Heart left ventricle (tissue), 13 donors: Measurements from ENCODE around the gene FAM9A.

Source experiments
- POLR2A ChIP-seq, 2 donors: fragments of 450-650 bp; IDR thresholded peaks; one replicate each; pipeline ENCODE4 v1.6.1; 2017; ENCODE audit warnings: antibody characterized with exemption in 2 of 2, mild to moderate bottlenecking in 2 of 2, moderate library complexity in 2 of 2
- TF ChIP-seq, protein P1 (sequence below), 12 donors: fragments of 200-600 bp; sonication (generic) in 4 of 12; IDR thresholded peaks; one replicate each; pipeline versions ENCODE4 v1.5.0 to v1.8.0; 2018 to 2022; ENCODE audit warnings: antibody characterized with exemption in 12 of 12, mild to moderate bottlenecking in 5 of 12
- donor health status: ischemic (EF 13 %, LVEDD 7.1; RV severe dilation, severe dysfunction).
- donor health status: DM: no; HTN: yes; CAD: no.
- donor health status: DM: no; HTN: no; CAD: no.
- donor health status: ischemic (EF 25% LVEDD 6.9; RV normal size, moderate dysfunction).
- donor health status: ischemic (EF 25% LVEDD 5.7; RV mildly dilated, moderate dysfunction).
- donor health status: ischemic (EF 35%, LVEDD 5.7; RV mildly dilated, moderate dysfunction).
- donor health status: nonischemic (EF 11% LVEDD 7.7; RV severe dilation, severe dysfunction).
- donor health status: DM: yes; HTN: yes; CAD: no.
- donor health status: PGD.
- donor health status: ischemic (EF 29% LVEDD 5.4; RV normal size, mild dysfunction).
- donor health status: nonischemic (EF 23%, LVEDD 6.1; RV moderate dilation, normal function).

DNA sequence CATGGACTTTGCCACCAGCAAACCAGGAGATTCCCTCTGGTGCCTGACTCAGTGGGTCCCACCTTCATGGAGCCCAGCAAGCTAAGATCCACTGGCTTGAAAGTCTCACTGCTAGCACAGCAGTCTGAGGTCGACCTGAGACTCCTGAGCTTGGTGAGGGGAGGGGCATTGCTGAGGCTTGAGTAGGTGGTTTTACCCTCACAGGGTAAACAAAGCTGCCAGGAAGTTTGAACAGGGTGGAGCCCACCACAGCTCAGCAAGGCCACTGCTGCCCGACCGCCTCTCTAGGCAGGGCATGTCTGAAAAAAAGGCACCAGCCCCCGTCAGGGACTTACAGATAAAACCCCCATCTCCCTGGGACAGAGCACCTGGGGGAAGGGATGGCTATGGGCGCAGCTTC, 28.1 kb downstream of the FAM9A start:
- TF ChIP-seq POLR2A (IDR thresholded peaks at IDR 0.05) = no peak
- TF ChIP-seq, protein P1, sequence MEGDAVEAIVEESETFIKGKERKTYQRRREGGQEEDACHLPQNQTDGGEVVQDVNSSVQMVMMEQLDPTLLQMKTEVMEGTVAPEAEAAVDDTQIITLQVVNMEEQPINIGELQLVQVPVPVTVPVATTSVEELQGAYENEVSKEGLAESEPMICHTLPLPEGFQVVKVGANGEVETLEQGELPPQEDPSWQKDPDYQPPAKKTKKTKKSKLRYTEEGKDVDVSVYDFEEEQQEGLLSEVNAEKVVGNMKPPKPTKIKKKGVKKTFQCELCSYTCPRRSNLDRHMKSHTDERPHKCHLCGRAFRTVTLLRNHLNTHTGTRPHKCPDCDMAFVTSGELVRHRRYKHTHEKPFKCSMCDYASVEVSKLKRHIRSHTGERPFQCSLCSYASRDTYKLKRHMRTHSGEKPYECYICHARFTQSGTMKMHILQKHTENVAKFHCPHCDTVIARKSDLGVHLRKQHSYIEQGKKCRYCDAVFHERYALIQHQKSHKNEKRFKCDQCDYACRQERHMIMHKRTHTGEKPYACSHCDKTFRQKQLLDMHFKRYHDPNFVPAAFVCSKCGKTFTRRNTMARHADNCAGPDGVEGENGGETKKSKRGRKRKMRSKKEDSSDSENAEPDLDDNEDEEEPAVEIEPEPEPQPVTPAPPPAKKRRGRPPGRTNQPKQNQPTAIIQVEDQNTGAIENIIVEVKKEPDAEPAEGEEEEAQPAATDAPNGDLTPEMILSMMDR (IDR thresholded peaks at IDR 0.05) = no peak
